Right cardiac atrium (tissue), 5 donors: ENCODE results near the gene NR2C2. TPM values are rescaled to one million over a fixed set of nuclear protein-coding genes. Genes with fewer than 3 reads are reported as not detected.
"Not testable (repeated sequence)": the region's sequence is repeated elsewhere in the genome, so short reads cannot be mapped to it uniquely, and the experiment has no call there.

Source experiments
- ATAC-seq, 2 donors: fragments of 200-7000 bp; cut with Tn5 transposase; one replicate each; pipeline versions ENCODE4 v1.8.0 to v1.9.1; 2020; ENCODE audit warnings: moderate library complexity in 2 of 2, mild to moderate bottlenecking in 1 of 2
- DNase-seq, 3 donors: peaks; one replicate each; pipeline ENCODE4 v3.0.0-alpha.2; 2020
- H3K27ac ChIP-seq: one replicate; pipeline ENCODE4 v1.5.1; 2013; ENCODE audit warnings: mild to moderate bottlenecking, low read length, control low read depth, moderate library complexity
- H3K27me3 ChIP-seq: one replicate; pipeline ENCODE4 v1.6.1; 2013; ENCODE audit not compliant: control insufficient read depth, insufficient read depth
- H3K4me1 ChIP-seq: one replicate; pipeline ENCODE4 v1.6.1; 2013; ENCODE audit warnings: low read length; ENCODE audit not compliant: control insufficient read depth, insufficient read depth
- H3K4me3 ChIP-seq: one replicate; pipeline ENCODE4 v1.5.1; 2013; ENCODE audit warnings: low read length, control low read depth
- H3K9me3 ChIP-seq: one replicate; pipeline ENCODE4 v1.6.1; 2013; ENCODE audit warnings: low read length; ENCODE audit not compliant: control insufficient read depth
- WGBS: extraction: QIAGEN DNeasy Blood & Tissue Kit; methylation state at CpG from one replicate; pipeline ENCODE4 v1.1.7; 2013; 5-methylcytosine and 5-hydroxymethylcytosine counted together
- intact Hi-C, 4 donors: fragments of 100-400 bp; cut with DNase I; formaldehyde crosslinking; loops; one replicate each; pipeline versions ENCODE4 v1.11.0 to v1.14.0; 2022 to 2023
- long read RNA-seq, 4 donors: library from polyadenylated mRNA; unstranded; transcript quantifications; one replicate each; pipeline ENCODE4 v2.0.0, GENCODE V29; 2020 to 2021
- polyA plus RNA-seq: library from polyadenylated mRNA; stranded (reverse); fragments of 200-250 nt; gene quantifications from one replicate; pipeline ENCODE4 v1.2.3, GENCODE V29; 2013
- total RNA-seq, 4 donors: library from RNA; stranded (reverse); fragmentation: NEBNext Ultra II Directional; extraction: Animal tissue kit (Norgen Biotek cat#: 25700); gene quantifications; one replicate each; pipeline ENCODE4 v1.2.1, GENCODE V29; 2021
- donor health status: healthy with polysubstance abuse.
- donor health status: DM: no; HTN: yes; CAD: no.
- donor health status: DM: no; HTN: no; CAD: no.
- donor health status: DM: no; HTN: yes; CAD: no; lungs with severe emphysema.
- donor health status: DM: yes; HTN: yes; CAD: no.

Gene NR2C2
- 10 to 100 TPM; 27.6 to 36.0 (median 32.3) TPM for total RNA-seq
- 8.3 TPM for polyA plus RNA-seq
- long read RNA-seq, donor 1, partial matches to known transcripts: 1 of 9 reads
- long read RNA-seq, donor 1, other reads (novel, unspliced or antisense): 8 of 9 reads
- long read RNA-seq, donor 2, partial matches to known transcripts: 1 of 7 reads
- long read RNA-seq, donor 2, other reads (novel, unspliced or antisense): 6 of 7 reads
- long read RNA-seq, donor 3, partial matches to known transcripts: 0 of 10 reads
- long read RNA-seq, donor 3, other reads (novel, unspliced or antisense): 10 of 10 reads
- long read RNA-seq, donor 4, partial matches to known transcripts: 0 of 4 reads
- long read RNA-seq, donor 4, other reads (novel, unspliced or antisense): 3 of 4 reads

GRCh38 chr3:14947100-14947885, at the start of gene NR2C2:
NR2C2 (plus strand) TSS chr3:14947583; CDS start chr3:15003915, 56,332 bp downstream.
- peaks cover 4% of the 10 kb centered on the region for H3K4me1 ChIP-seq
- intact Hi-C loops: loop anchor here in 1 of 4 donors (10.0 kb wide), 1 partner anchor 98 kb away; no protein-coding TSS in a partner anchor

DNA sequence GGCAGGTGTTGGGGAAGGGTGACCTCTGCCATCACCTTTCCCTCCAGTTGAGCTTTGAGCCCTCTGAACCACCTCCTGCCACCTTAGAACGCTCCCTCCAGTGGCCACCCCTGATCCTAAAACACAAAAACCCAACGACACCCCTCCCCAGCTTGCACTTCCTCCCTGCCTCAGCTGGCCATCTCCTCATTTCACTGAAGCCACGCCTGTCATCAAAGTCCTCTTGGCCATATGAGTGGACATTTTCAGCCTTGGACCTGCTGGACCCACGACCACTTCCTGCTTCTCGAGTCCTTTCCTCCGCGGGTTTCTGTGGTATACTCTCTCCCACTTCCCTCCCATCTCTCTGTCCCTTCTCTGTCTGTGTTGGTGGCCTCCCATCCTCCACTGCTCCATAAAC, 48.5 kb upstream of the NR2C2 start:
- Histone ChIP-seq H3K4me3 (no peak overlapping the region), H3K4me1 (no peaks in the 10 kb centered on the region), H3K27me3 (no peaks in the 10 kb centered on the region), H3K27ac (no peak overlapping the region), H3K9me3 (no peaks in the 10 kb centered on the region)
- WGBS: 69% methylated on average over 7 of the region's 7 CpGs
- intact Hi-C loops: no loop called here
- DNase-seq (no peak), ATAC-seq (no peak)

More at GRCh38 chr3:14947100-14947885, at the start of gene NR2C2:
- H3K27ac ChIP-seq: peak within 1 kb of the TSS; percentile 99
- under 1% methylated on average over 105 of the region's 108 CpGs for WGBS
- no peaks in the 10 kb centered on the region for H3K27me3 ChIP-seq
- no peaks in the 10 kb centered on the region for H3K9me3 ChIP-seq
- H3K4me3 ChIP-seq: peak within 1 kb of the TSS; percentile 97
- DNase-seq: peak; percentile 90 to 96 (median 96)
- ATAC-seq: peak; percentile 77 to 84

GRCh38 chr3:14899993-14900618, 47.3 kb upstream of the NR2C2 start:
- ATAC-seq (no peak), DNase-seq (no peak)
- no peak overlapping the region for H3K27ac ChIP-seq
- 84% methylated on average over 9 of the region's 9 CpGs for WGBS
- no peak overlapping the region for H3K4me3 ChIP-seq
- H3K27me3 ChIP-seq: no peaks in the 10 kb centered on the region
- no peaks in the 10 kb centered on the region for H3K9me3 ChIP-seq
- no peaks in the 10 kb centered on the region for H3K4me1 ChIP-seq
- intact Hi-C loops: no loop called here

DNA sequence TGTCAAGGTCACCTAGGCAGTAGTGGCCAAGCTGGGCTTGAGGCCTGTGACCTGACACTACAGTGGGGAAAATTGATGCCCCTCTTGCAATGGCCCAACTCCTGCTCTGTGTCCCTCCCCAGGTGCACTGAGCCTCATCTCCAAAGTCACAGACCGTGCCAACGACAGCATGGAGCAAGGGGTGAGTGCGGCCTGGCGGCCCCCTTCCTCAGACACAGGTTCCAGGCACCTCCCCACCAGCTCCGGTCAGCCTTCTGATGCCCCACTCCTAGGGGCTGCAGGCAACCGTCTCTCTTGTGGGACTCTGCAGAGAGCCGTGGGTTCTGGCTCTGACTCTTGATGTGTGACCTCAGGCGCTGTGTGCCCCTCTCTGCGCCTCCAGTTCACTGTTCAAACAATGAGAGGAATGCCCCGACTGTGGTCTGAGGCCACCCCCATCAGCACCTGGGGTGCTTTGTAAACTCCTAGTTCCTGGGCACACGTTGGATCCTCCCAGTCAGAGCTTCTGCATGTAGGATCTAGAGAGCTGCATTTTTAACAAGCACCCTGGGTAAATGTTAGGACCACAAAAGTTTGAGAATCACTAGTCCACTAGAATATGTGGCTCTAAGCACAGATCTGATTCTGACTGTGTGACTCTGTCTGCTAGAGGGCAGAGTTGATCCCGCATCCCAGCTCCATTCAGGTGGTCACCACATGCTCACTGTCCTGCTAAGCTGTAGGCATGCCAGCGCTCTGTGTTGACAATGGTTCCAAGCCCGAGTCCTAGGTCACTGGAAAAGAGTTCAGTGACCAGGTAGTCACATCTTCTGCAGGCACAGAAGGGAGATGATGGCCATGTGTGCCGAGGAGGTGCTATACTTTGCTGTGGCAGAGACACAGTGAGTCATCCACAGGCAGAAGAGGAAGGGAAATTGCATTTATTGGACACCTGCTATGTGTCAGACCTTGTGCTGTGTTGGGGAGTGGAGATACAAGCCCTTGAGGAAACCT, 46.2 kb upstream of the NR2C2 start:
- intact Hi-C loops: no loop called here
- ATAC-seq: no peak
- H3K9me3 ChIP-seq: no peaks in the 10 kb centered on the region
- no peaks in the 10 kb centered on the region for H3K4me1 ChIP-seq
- no peak overlapping the region for H3K4me3 ChIP-seq
- WGBS: 80% methylated on average over 15 of the region's 15 CpGs
- H3K27me3 ChIP-seq: no peaks in the 10 kb centered on the region
- DNase-seq: no peak
- no peak overlapping the region for H3K27ac ChIP-seq

DNA sequence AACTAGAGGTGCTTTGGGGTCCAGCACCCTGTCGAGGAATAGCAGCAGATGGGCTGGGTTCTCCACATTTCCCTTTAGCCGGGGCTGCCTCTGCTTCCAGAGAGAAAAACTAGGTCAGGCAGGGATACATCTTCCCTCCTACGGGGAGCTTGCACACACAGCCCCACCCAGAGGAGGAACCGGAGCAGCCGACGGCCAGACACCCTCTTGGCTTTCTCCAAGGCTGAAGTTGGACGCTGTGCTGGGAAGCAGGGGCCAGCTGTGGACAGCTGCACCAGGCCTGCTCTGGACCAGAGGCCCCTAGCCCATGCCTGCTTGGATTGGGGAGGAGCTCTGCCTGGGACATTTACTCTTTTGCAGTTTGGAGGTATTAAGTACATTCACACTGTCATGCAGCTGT, 44.7 kb upstream of the NR2C2 start:
- peak; percentile 84 to 92 (median 92) for DNase-seq
- Histone ChIP-seq H3K27ac (no peak overlapping the region), H3K4me1 (peaks cover 3% of the 10 kb centered on the region)

GRCh38 chr3:14903501-14903900, 43.9 kb upstream of the NR2C2 start:
- intact Hi-C loops, ATAC-seq, H3K27ac ChIP-seq, DNase-seq, H3K9me3 ChIP-seq, H3K4me1 ChIP-seq, H3K4me3 ChIP-seq, H3K27me3 ChIP-seq: not testable (repeated sequence)
- 100% methylated on average over 1 of the region's 3 CpGs for WGBS

More for the DNA sequence above, 44.7 kb upstream of the NR2C2 start:
- WGBS: 26% methylated on average over 7 of the region's 7 CpGs
- ATAC-seq: peak; percentile 86 to 92
- intact Hi-C loops: no loop called here
- no peaks in the 10 kb centered on the region for H3K9me3 ChIP-seq
- no peaks in the 10 kb centered on the region for H3K27me3 ChIP-seq
- no peak overlapping the region for H3K4me3 ChIP-seq

DNA sequence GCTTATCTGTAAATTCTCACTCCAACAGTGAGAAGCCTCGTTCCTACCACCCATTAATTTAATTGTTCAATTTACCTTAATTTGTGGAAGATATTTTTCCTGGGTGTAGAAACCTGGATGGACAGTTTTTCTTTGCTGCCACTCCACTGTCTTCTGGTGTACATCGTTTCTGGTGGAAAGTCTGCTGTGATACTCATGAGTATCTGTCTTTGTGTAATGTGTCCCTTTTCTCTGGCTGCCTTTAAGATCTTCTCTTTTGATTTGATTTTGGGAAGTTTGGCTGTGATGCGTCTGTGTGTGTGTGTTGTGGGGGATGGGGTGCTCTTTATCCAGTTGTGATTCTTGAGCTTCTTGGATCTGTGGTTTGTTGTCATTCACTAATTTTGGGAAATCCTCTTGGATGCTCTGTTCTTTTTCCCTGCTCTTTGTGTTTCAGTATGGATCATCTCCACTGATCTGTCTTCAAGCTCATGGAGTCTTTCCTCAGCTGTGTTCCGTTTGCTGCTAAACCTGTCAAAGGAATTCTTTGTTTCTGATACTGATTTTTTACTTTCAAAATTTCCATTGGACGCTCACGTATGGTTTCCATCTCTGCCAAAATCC, 42.2 kb upstream of the NR2C2 start:
- Histone ChIP-seq H3K4me1 (peaks cover 4% of the 10 kb centered on the region), H3K27ac (no peak overlapping the region), H3K27me3 (no peaks in the 10 kb centered on the region), H3K9me3 (no peaks in the 10 kb centered on the region), H3K4me3 (no peak overlapping the region)
- ATAC-seq (no peak), DNase-seq (no peak)
- intact Hi-C loops: no loop called here
- WGBS: 92% methylated on average over 6 of the region's 6 CpGs

GRCh38 chr3:14906355-14906971, 40.9 kb upstream of the NR2C2 start:
- intact Hi-C loops: no loop called here
- no peaks in the 10 kb centered on the region for H3K9me3 ChIP-seq
- H3K4me3 ChIP-seq: no peak overlapping the region
- H3K27me3 ChIP-seq: no peaks in the 10 kb centered on the region
- DNase-seq: no peak
- 72% methylated on average over 11 of the region's 11 CpGs for WGBS
- no peak for ATAC-seq
- no peak overlapping the region for H3K27ac ChIP-seq
- H3K4me1 ChIP-seq: peaks cover 4% of the 10 kb centered on the region

- Histone ChIP-seq H3K9me3 (no peaks in the 10 kb centered on the region), H3K27me3 (no peaks in the 10 kb centered on the region), H3K4me1 (peaks cover 4% of the 10 kb centered on the region), H3K4me3 (no peak overlapping the region), H3K27ac (no peak overlapping the region)
- DNase-seq: peak; percentile 72 to 88 (median 78)
- WGBS: 57% methylated on average over 18 of the region's 18 CpGs
- ATAC-seq: peak; percentile 76 to 91
- intact Hi-C loops: no loop called here
These were observed 40.1 kb upstream of the NR2C2 start for GRCh38 chr3:14907043-14907966.
